H1 (cell line): ENCODE data around the gene PRPH2. TPM values are rescaled to one million over a fixed set of nuclear protein-coding genes. Genes with fewer than 3 reads are reported as not detected.

ENCODE experiments used
- CTCF ChIA-PET: fragments of 300-600 bp; sonication (Branson Sonifier 250); formaldehyde crosslinking; loops from one replicate; lab custom pipeline; 2021; ENCODE audit not compliant: partially characterized antibody; lab: Charles Lee
- POLR2A ChIA-PET: fragments of 300-600 bp; sonication (Branson Sonifier 250); formaldehyde crosslinking; loops from one replicate; lab custom pipeline; 2021; ENCODE audit warnings: inconsistent platforms; ENCODE audit not compliant: partially characterized antibody; lab: Charles Lee
- DNase-seq, 2 experiments: peaks; one replicate each; pipeline versions ENCODE4 v3.0.0 to v3.0.0-alpha.2; 2010 to 2022; ENCODE audit warnings: low spot score in 2 of 2, low read depth in 1 of 2, mixed read lengths in 1 of 2
- FAIRE-seq: peaks from 2 replicates; lab custom pipeline; 2011; peaks lifted over from hg19 to GRCh38; lab: Jason Lieb, UNC
- H2AFZ ChIP-seq: 2 replicates; pipeline ENCODE4 v1.8.1; 2012; ENCODE audit warnings: low read length, inconsistent platforms
- H2AK5ac ChIP-seq: 2 replicates; pipeline ENCODE4 v1.6.1; 2013; ENCODE audit warnings: low read depth, low read length
- H2BK120ac ChIP-seq: replicated peaks from 2 replicates; pipeline ENCODE3; 2013; ENCODE audit warnings: low read depth, low read length, inconsistent platforms
- H2BK12ac ChIP-seq: 2 replicates; pipeline ENCODE4 v1.6.1; 2013; ENCODE audit warnings: low read depth, low read length
- H2BK15ac ChIP-seq: 2 replicates; pipeline ENCODE4 v1.6.1; 2013; ENCODE audit warnings: low read length
- H2BK20ac ChIP-seq: 2 replicates; pipeline ENCODE4 v1.6.1; 2013; ENCODE audit warnings: low read length
- H2BK5ac ChIP-seq: 2 replicates; pipeline ENCODE4 v1.6.1; 2013; ENCODE audit warnings: low read depth, low read length
- H3K14ac ChIP-seq: 2 replicates; pipeline ENCODE4 v1.6.1; 2013; ENCODE audit warnings: inconsistent platforms; ENCODE audit not compliant: insufficient read length
- H3K18ac ChIP-seq: 2 replicates; pipeline ENCODE4 v1.6.1; 2013; ENCODE audit warnings: low read length; ENCODE audit errors: extremely low read depth
- H3K23ac ChIP-seq: 2 replicates; pipeline ENCODE4 v1.6.1; 2013; ENCODE audit warnings: inconsistent platforms; ENCODE audit not compliant: insufficient read length
- H3K23me2 ChIP-seq: 2 replicates; pipeline ENCODE4 v1.6.1; 2013; ENCODE audit warnings: low read depth, low read length
- H3K27ac ChIP-seq: 2 replicates; pipeline ENCODE4 v1.6.1; 2011; ENCODE audit warnings: low read depth, low read length, inconsistent platforms
- H3K27me3 ChIP-seq, 4 experiments: replicated peaks in 1 of 4; 1 replicate in 1 of 4; 2 replicates in 3 of 4; pipeline versions ENCODE4 v1.6.1 to v1.8.1; 2011 to 2013; ENCODE audit warnings: low read length in 3 of 4, mild to moderate bottlenecking in 3 of 4, inconsistent platforms in 2 of 4, mixed read lengths in 2 of 4, moderate library complexity in 1 of 4; ENCODE audit not compliant: control insufficient read depth in 3 of 4, insufficient read depth in 3 of 4; ENCODE audit errors: extremely low read depth in 1 of 4
- H3K36me3 ChIP-seq, 4 experiments: 2 replicates each; pipeline versions ENCODE4 v1.6.1 to v1.8.1; 2011 to 2013; ENCODE audit warnings: mild to moderate bottlenecking in 4 of 4, low read length in 3 of 4, moderate library complexity in 2 of 4, control low read depth in 1 of 4, inconsistent platforms in 1 of 4; ENCODE audit not compliant: insufficient read depth in 4 of 4, control insufficient read depth in 2 of 4
- H3K4ac ChIP-seq: replicated peaks from 2 replicates; pipeline ENCODE3; 2013; ENCODE audit warnings: low read length, low read depth, mixed read lengths, inconsistent platforms; ENCODE audit not compliant: insufficient read length
- H3K4me1 ChIP-seq, 4 experiments: replicated peaks in 1 of 4; 1 replicate in 1 of 4; 2 replicates in 3 of 4; pipeline versions ENCODE4 v1.6.1 to v1.8.1; 2011 to 2013; ENCODE audit warnings: low read length in 3 of 4, inconsistent platforms in 2 of 4, mixed read lengths in 1 of 4; ENCODE audit not compliant: insufficient read depth in 4 of 4, control insufficient read depth in 3 of 4
- H3K4me2 ChIP-seq, 2 experiments: 2 replicates each; pipeline versions ENCODE4 v1.6.1 to v1.8.1; 2011 to 2013; ENCODE audit warnings: low read depth in 2 of 2, low read length in 2 of 2, control low read depth in 1 of 2, inconsistent platforms in 1 of 2, mild to moderate bottlenecking in 1 of 2; ENCODE audit not compliant: insufficient read depth in 1 of 2
- H3K4me3 ChIP-seq, 4 experiments: fragments of 200-600, 300-600 bp in 1 of 4; sonication (generic), shearing (Covaris generic), sonication (Bioruptor Twin) in 1 of 4; 2 replicates each; pipeline versions ENCODE4 v1.5.1 to v1.8.1; 2011 to 2016; ENCODE audit warnings: low read length in 4 of 4, low read depth in 3 of 4, control low read depth in 2 of 4, inconsistent platforms in 2 of 4, mild to moderate bottlenecking in 2 of 4, mixed read lengths in 1 of 4, moderate library complexity in 1 of 4; ENCODE audit not compliant: insufficient read depth in 2 of 4; ENCODE audit errors: extremely low read depth in 1 of 4
- H3K56ac ChIP-seq: replicated peaks from 2 replicates; pipeline ENCODE3; 2013; ENCODE audit warnings: low read depth, mild to moderate bottlenecking, mixed read lengths, low read length, inconsistent platforms; ENCODE audit not compliant: insufficient read length
- H3K79me1 ChIP-seq: 2 replicates; pipeline ENCODE4 v1.6.1; 2013; ENCODE audit warnings: low read depth, low read length, control low read depth
- H3K79me2 ChIP-seq, 2 experiments: 2 replicates each; pipeline versions ENCODE4 v1.6.1 to v1.8.1; 2012 to 2013; ENCODE audit warnings: low read length in 2 of 2, mild to moderate bottlenecking in 2 of 2, inconsistent platforms in 1 of 2; ENCODE audit not compliant: insufficient read depth in 2 of 2, control insufficient read depth in 1 of 2
- H3K9ac ChIP-seq, 4 experiments: replicated peaks in 1 of 4; 1 replicate in 1 of 4; 2 replicates in 3 of 4; pipeline versions ENCODE4 v1.6.1 to v1.8.1; 2011 to 2013; ENCODE audit warnings: low read depth in 3 of 4, low read length in 3 of 4, control low read depth in 2 of 4, mild to moderate bottlenecking in 2 of 4, moderate library complexity in 2 of 4, inconsistent platforms in 1 of 4; ENCODE audit errors: extremely low read depth in 1 of 4
- H3K9me3 ChIP-seq, 2 experiments: 2 replicates each; pipeline versions ENCODE4 v1.6.1 to v1.8.1; 2012 to 2013; ENCODE audit warnings: mild to moderate bottlenecking in 2 of 2, moderate library complexity in 2 of 2, control low read depth in 1 of 2, inconsistent platforms in 1 of 2, low read depth in 1 of 2, low read length in 1 of 2, mixed read lengths in 1 of 2; ENCODE audit not compliant: insufficient read depth in 2 of 2
- H4K20me1 ChIP-seq, 2 experiments: replicated peaks in 1 of 2; 2 replicates each; pipeline versions ENCODE3 to v1.8.1; 2011 to 2013; ENCODE audit warnings: inconsistent platforms in 2 of 2, low read length in 2 of 2, mild to moderate bottlenecking in 1 of 2; ENCODE audit not compliant: insufficient read depth in 2 of 2, control insufficient read depth in 1 of 2
- H4K5ac ChIP-seq: 2 replicates; pipeline ENCODE4 v1.6.1; 2013; ENCODE audit warnings: low read length, low read depth, mixed read lengths, inconsistent platforms; ENCODE audit not compliant: insufficient read length
- H4K8ac ChIP-seq: 2 replicates; pipeline ENCODE4 v1.8.0; 2013; ENCODE audit warnings: mild to moderate bottlenecking, moderate library complexity, low read length, inconsistent platforms; ENCODE audit not compliant: insufficient read depth; ENCODE audit errors: extremely low read depth
- H4K91ac ChIP-seq: replicated peaks from 2 replicates; pipeline ENCODE3; 2013; ENCODE audit warnings: low read length, mixed read lengths, inconsistent platforms; ENCODE audit not compliant: insufficient read length
- ASH2L ChIP-seq: fragments of 200-600, 300-600 bp; sonication (generic); IDR thresholded peaks from one replicate; pipeline ENCODE4 v1.7.1; 2017; ENCODE audit warnings: low read length
- BACH1 ChIP-seq: IDR thresholded peaks from 2 replicates; pipeline ENCODE4 v1.6.1; 2012; ENCODE audit warnings: low read length, improper control_type of control experiment
- CBX8 ChIP-seq: fragments of 300-800, 300-1000 bp; sonication (generic); IDR thresholded peaks from 2 replicates; pipeline ENCODE4 v1.7.1; 2016; ENCODE audit warnings: low read depth, low read length, borderline replicate concordance
- CHD1 ChIP-seq: IDR thresholded peaks from 2 replicates; pipeline ENCODE4 v1.6.1; 2012; ENCODE audit warnings: low read depth, low read length, improper control_type of control experiment
- CREB1 ChIP-seq: IDR thresholded peaks from 2 replicates; pipeline ENCODE4 v1.6.1; 2012; ENCODE audit warnings: inconsistent platforms
- POLR2AphosphoS5 ChIP-seq: IDR thresholded peaks from 2 replicates; pipeline ENCODE4 v1.6.1; 2011; ENCODE audit warnings: low read depth, low read length
- RBBP5 ChIP-seq: IDR thresholded peaks from 2 replicates; pipeline ENCODE4 v1.7.1; 2012; ENCODE audit warnings: low read depth, mild to moderate bottlenecking, inconsistent platforms, low read length, moderate library complexity, borderline replicate concordance
- SP4 ChIP-seq: IDR thresholded peaks from 2 replicates; pipeline ENCODE4 v1.6.1; 2012; ENCODE audit warnings: low read length, inconsistent platforms
- SRF ChIP-seq: IDR thresholded peaks from 2 replicates; pipeline ENCODE4 v1.6.1; 2011; ENCODE audit warnings: mild to moderate bottlenecking, low read depth, low read length, moderate library complexity
- TAF1 ChIP-seq: IDR thresholded peaks from 2 replicates; pipeline ENCODE4 v1.6.1; 2011; ENCODE audit warnings: mild to moderate bottlenecking, low read depth, low read length
- TAF7 ChIP-seq: optimal IDR thresholded peaks from 2 replicates; pipeline ENCODE3; 2011; ENCODE audit warnings: low read depth, mild to moderate bottlenecking, inconsistent platforms, low read length, moderate library complexity, borderline replicate concordance
- TCF12 ChIP-seq: IDR thresholded peaks from 2 replicates; pipeline ENCODE4 v1.6.1; 2011; ENCODE audit warnings: low read depth, mild to moderate bottlenecking, low read length
- ZNF274 ChIP-seq: IDR thresholded peaks from 2 replicates; pipeline ENCODE4 v1.7.0; 2012; ENCODE audit warnings: low read length, borderline replicate concordance; ENCODE audit errors: extremely low read depth
- WGBS, 2 experiments: shearing (Covaris generic) in 1 of 2; methylation state at CpG; one replicate each; pipeline versions ENCODE4 v1.1.6 to v1.1.7; 2013 to 2015; ENCODE audit warnings: low lambda C conversion rate in 2 of 2, mixed read lengths in 2 of 2, inconsistent platforms in 1 of 2, low coverage in 1 of 2, missing lambda C conversion rate in 1 of 2; ENCODE audit not compliant: insufficient replicate concordance in 2 of 2, insufficient coverage in 1 of 2, insufficient read length in 1 of 2; ENCODE audit errors: extremely low coverage in 1 of 2, missing lambda C conversion rate in 1 of 2; 5-methylcytosine and 5-hydroxymethylcytosine counted together
- polyA plus RNA-seq, 7 experiments: library from polyadenylated mRNA; depleted of rRNA in 3 of 7; stranded (reverse) in 5 of 7; unstranded in 2 of 7; fragments of >200 nt in 5 of 7; fragments of 200-250 nt in 2 of 7; gene quantifications; 1 replicate in 5 of 7; 2 replicates in 1 of 7; 4 replicates in 1 of 7; pipeline versions ENCODE4 v1.2.1 to v1.2.3, GENCODE V29; 2011 to 2013; ENCODE audit warnings: missing spikeins in 2 of 7, mixed read lengths in 2 of 7
- total RNA-seq: library from RNA; stranded (reverse); fragmentation: NEBNext Ultra II Directional; extraction: Animal tissue kit (Norgen Biotek cat#: 25700); gene quantifications from 2 replicates; pipeline ENCODE4 v1.2.1, GENCODE V29; 2021
- TF ChIP-seq, protein P1 (sequence below): IDR thresholded peaks from 2 replicates; pipeline ENCODE4 v1.6.1; 2012; ENCODE audit warnings: inconsistent platforms

The PRPH2 gene
- total and polyA plus RNA-seq, 2 of the 8 experiments (the other 6 are each of a cell fraction or from before 2014, with no cell fraction given): 0.23 to 0.65 TPM

DNA sequence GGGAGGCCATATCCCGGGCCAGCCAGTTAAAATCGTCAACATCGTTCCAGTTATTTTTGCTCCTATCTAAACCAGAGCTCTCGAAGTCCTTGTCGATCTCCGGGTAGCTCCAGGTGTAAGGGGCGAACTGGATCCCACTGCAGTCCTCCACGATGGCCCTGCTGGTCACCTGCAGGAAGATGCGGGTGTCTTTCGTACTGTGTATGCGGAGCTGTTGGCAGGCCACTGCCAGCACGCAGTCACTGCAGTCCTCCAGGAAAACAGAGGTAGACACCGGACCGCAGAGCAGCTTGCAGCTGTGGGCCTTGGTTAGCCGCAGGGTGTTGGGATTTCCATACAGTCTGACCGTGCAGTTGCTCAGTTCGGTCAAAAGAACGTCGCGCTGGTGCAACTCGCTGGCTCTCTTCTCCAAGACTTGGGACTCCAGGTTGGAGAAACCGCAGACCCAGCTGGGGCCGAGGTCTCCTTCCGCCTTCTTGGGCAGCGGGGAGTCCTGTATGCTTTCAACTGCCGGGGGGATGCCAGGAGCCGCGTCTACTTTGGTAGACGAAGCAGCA, 22.8 kb upstream of the PRPH2 start:
- Histone ChIP-seq H3K18ac (no peak overlapping the region), H4K20me1 (peaks cover 5 to 6% of the 10 kb centered on the region in 2 experiments), H2BK5ac (peak overlapping the region; percentile 86; the same call in 1 of the 2 replicates), H3K27ac (peak overlapping the region; percentile 84; the same call in 1 of the 2 replicates), H2AFZ (no peak overlapping the region), H3K79me2 (peaks cover 0 to 26% of the 10 kb centered on the region in 2 experiments; a peak in 3 of 4 replicates), H3K4me3 (peak overlapping the region; percentile 88 to 99 (median 96)), H2BK15ac (no peak overlapping the region), H2AK5ac (no peak overlapping the region), H3K36me3 (no peaks in the 10 kb centered on the region), H3K4me1 (peaks cover 5 to 7% (median 6%) of the 10 kb centered on the region in 4 experiments; a peak in 6 of 7 replicates), H4K91ac (no peak overlapping the region), H3K14ac (no peak overlapping the region), H3K4me2 (peak overlapping the region; percentile 88 to 95), H4K5ac (no peak overlapping the region), H4K8ac (no peak overlapping the region), H3K4ac (no peak overlapping the region), H3K27me3 (no peaks in the 10 kb centered on the region), H3K56ac (peak overlapping the region; percentile 1), H3K23me2 (peaks cover 13% of the 10 kb centered on the region), H2BK20ac (no peak overlapping the region), H3K79me1 (peaks cover 8% of the 10 kb centered on the region; the same call in 1 of the 2 replicates), H3K9ac (peak overlapping the region; percentile 88 to 98 (median 92)), H3K9me3 (no peaks in the 10 kb centered on the region), H3K23ac (no peak overlapping the region), H2BK120ac (no peak overlapping the region), H2BK12ac (no peak overlapping the region)
- CTCF ChIA-PET: interaction anchor here (0.8 to 1.8 kb wide), 5 partner anchors 19 to 336 kb away, joined by 3 to 5 read pairs (median 4); no protein-coding TSS in a partner anchor
- POLR2A ChIA-PET: interaction anchor here (0.9 to 17.0 kb wide), 17 partner anchors 8 to 298 kb away, joined by 3 to 277 read pairs (median 6); partner anchors contain the start of genes BICRAL, GNMT, PRPH2 and RPL7L1
- WGBS, 2 experiments: 8% methylated on average over 29 of the region's 29 CpGs; no CpG with 5 or more reads in 1 of the 2 experiments
- DNase-seq (peak in 1 of 2 experiments; percentile 56), FAIRE-seq (no peak)
- no peak for TF ChIP-seq SRF
- TF ChIP-seq ASH2L: peak; percentile 22
- TF ChIP-seq, protein P1, sequence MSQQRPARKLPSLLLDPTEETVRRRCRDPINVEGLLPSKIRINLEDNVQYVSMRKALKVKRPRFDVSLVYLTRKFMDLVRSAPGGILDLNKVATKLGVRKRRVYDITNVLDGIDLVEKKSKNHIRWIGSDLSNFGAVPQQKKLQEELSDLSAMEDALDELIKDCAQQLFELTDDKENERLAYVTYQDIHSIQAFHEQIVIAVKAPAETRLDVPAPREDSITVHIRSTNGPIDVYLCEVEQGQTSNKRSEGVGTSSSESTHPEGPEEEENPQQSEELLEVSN: no peak
- no peak for TF ChIP-seq ZNF274
- TF ChIP-seq TAF7: no peak
- TF ChIP-seq CBX8: no peak
- no peak for TF ChIP-seq SP4
- 0 out of 2 replicates have a peak, but pooled peaks have one; percentile 11 for TF ChIP-seq RBBP5
- TF ChIP-seq TAF1: no peak
- no peak for TF ChIP-seq POLR2AphosphoS5
- TF ChIP-seq BACH1: no peak
- no peak for TF ChIP-seq TCF12
- no peak for TF ChIP-seq CHD1
- TF ChIP-seq CREB1: no peak
